GM12892 (cell line): ENCODE measurements around the gene NDOR1.

Source experiments
- DNase-seq: peaks from one replicate; pipeline ENCODE4 v3.0.0; 2011; ENCODE audit not compliant: insufficient read length
- FAIRE-seq: peaks from 2 replicates; lab custom pipeline; 2011; peaks lifted over from hg19 to GRCh38; lab: Jason Lieb, UNC
- POLR2A ChIP-seq: IDR thresholded peaks from 2 replicates; pipeline ENCODE4 v1.6.1; 2011; ENCODE audit warnings: low read depth, low read length, control low read depth
- POLR2AphosphoS5 ChIP-seq: IDR thresholded peaks from 2 replicates; pipeline ENCODE4 v1.6.1; 2011; ENCODE audit warnings: low read depth, low read length, control low read depth
- TAF1 ChIP-seq: IDR thresholded peaks from 2 replicates; pipeline ENCODE4 v1.6.1; 2011; ENCODE audit warnings: low read depth, mild to moderate bottlenecking, control low read depth, low read length, borderline replicate concordance

Gene NDOR1

GRCh38 chr9:137219757-137220316 is 14.3 kb downstream of the NDOR1 start:
- TF ChIP-seq POLR2A (no peak), POLR2AphosphoS5 (no peak), TAF1 (no peak)
- no peak for FAIRE-seq
- no peak for DNase-seq

GRCh38 chr9:137220317-137221094 is 15.0 kb downstream of the NDOR1 start:
- no peak for DNase-seq
- TF ChIP-seq POLR2AphosphoS5 (no peak), POLR2A (no peak), TAF1 (no peak)
- FAIRE-seq = no peak

- TF ChIP-seq POLR2A = no peak
- TF ChIP-seq TAF1 = no peak
- no peak for TF ChIP-seq POLR2AphosphoS5
- FAIRE-seq (no peak), DNase-seq (no peak)
Measured at GRCh38 chr9:137221095-137221505, 15.6 kb downstream of the NDOR1 start.

GRCh38 chr9:137221506-137222111 is 16.1 kb downstream of the NDOR1 start:
- DNase-seq (no peak), FAIRE-seq (no peak)
- TF ChIP-seq POLR2A = no peak
- no peak for TF ChIP-seq TAF1
- TF ChIP-seq POLR2AphosphoS5 = no peak

GRCh38 chr9:137222190-137223077 is 16.9 kb downstream of the NDOR1 start, which contains the start of gene RNF208:
Gene RNF208, minus strand, starts transcription at chr9:137222240. Its CDS starts 1,028 bp downstream, at chr9:137221212.
- DNase-seq (no peak), FAIRE-seq (no peak)
- TF ChIP-seq TAF1 (no peak), POLR2AphosphoS5 (no peak), POLR2A (no peak)

GRCh38 chr9:137223078-137223970 is 17.8 kb downstream of the NDOR1 start:
- TF ChIP-seq POLR2A (peak; percentile 72; the same call in 1 of the 2 replicates), POLR2AphosphoS5 (peak; percentile 52; the same call in 1 of the 2 replicates), TAF1 (0 out of 2 replicates have a peak, but pooled peaks have one; percentile 18)
- DNase-seq (peak; percentile 99), FAIRE-seq (peak; percentile 100)

GRCh38 chr9:137224830-137225694 is 19.6 kb downstream of the NDOR1 start, which contains the start of gene CYSRT1:
Gene CYSRT1, plus strand, starts transcription at chr9:137225174. Its CDS starts 448 bp downstream, at chr9:137225622.
- FAIRE-seq = peak; percentile 73

GRCh38 chr9:137225699-137226331 is 20.3 kb downstream of the NDOR1 start:
- DNase-seq = no peak
- TF ChIP-seq POLR2AphosphoS5 = no peak
- FAIRE-seq = no peak

More at GRCh38 chr9:137224830-137225694, 19.6 kb downstream of the NDOR1 start, which contains the start of gene CYSRT1:
- DNase-seq = no peak
- no peak for TF ChIP-seq POLR2AphosphoS5
- no peak for TF ChIP-seq TAF1
- TF ChIP-seq POLR2A = no peak
